Fibroblast of mammary gland (primary cell): Measurements from ENCODE around the gene HEATR5B.

Source experiments
- DNase-seq: peaks from one replicate; pipeline ENCODE4 v3.0.0-alpha.2; 2010; ENCODE audit warnings: low read depth
- H3K4me3 ChIP-seq: 2 replicates; pipeline ENCODE4 v1.5.1; 2011; ENCODE audit warnings: low read depth, mild to moderate bottlenecking, low read length, moderate library complexity; ENCODE audit not compliant: control insufficient read depth
- TF ChIP-seq, protein P1 (sequence below): conservative IDR thresholded peaks from 2 replicates; pipeline ENCODE4 v1.5.1; 2011; ENCODE audit warnings: low read depth, low read length, inconsistent platforms; ENCODE audit not compliant: control insufficient read depth, insufficient read depth

The HEATR5B gene

DNA sequence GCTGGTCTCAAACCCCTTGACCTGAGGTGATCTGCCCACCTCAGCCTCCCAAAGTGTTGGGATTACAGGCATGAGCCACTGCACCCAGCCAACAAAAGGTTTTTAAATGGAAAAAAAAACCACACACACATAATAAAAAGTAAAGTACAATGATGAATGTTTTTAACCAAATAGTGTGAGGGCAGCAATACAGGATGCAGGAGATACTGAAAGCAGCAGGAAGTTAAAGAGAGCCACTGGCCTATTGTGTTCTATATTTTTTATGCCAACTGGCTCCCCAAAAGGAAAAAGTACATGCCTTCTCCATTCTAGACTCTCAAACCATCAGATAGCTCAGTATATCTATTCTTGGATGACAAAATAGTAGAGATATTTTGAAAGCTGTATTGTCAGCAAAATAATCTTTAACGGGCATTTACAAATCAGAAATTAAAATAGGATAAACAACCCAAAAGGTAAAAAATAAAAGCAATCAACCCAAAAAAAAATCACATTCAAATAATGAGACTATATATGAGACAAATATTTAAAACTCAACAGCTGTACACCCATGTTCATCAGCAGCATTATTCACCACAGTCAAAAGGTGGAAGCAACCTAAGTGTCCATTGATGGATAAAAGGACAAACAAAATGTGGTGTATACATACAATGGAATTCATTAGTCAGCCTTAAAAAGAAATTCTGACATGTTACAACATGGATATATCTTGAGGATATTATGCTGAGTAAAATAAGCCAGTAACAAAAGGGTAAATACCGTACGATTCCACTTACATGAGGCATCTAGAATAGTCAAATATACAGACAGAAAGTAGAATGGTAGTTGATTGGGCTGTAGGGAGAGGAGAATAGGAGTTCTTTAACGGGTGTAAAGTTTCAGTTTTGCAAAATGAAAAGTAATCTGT, 26.4 kb upstream of the HEATR5B start:
- no peak overlapping the region for H3K4me3 ChIP-seq
- TF ChIP-seq, protein P1, sequence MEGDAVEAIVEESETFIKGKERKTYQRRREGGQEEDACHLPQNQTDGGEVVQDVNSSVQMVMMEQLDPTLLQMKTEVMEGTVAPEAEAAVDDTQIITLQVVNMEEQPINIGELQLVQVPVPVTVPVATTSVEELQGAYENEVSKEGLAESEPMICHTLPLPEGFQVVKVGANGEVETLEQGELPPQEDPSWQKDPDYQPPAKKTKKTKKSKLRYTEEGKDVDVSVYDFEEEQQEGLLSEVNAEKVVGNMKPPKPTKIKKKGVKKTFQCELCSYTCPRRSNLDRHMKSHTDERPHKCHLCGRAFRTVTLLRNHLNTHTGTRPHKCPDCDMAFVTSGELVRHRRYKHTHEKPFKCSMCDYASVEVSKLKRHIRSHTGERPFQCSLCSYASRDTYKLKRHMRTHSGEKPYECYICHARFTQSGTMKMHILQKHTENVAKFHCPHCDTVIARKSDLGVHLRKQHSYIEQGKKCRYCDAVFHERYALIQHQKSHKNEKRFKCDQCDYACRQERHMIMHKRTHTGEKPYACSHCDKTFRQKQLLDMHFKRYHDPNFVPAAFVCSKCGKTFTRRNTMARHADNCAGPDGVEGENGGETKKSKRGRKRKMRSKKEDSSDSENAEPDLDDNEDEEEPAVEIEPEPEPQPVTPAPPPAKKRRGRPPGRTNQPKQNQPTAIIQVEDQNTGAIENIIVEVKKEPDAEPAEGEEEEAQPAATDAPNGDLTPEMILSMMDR = no peak

DNA sequence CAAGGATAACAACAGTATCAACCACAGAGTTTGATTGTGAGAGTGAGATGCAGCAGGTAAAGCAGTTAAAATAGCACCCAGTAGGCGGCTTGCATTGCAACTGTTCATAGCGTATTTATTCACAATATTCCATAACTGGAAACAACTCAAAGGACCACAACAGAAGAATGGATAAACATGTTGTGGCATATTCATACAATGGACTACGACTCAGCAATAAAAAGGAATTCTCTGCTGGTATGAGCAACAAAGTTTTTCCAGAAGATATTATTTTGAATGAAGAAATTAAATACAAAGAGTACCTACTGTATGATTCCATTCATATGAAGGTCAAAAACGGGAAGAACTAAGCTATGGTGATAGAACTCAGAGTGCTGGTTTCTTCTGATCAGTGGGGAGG, 25.4 kb upstream of the HEATR5B start:
- no peak for DNase-seq
- TF ChIP-seq, protein P1 = no peak
- no peak overlapping the region for H3K4me3 ChIP-seq

More for the DNA sequence above, 26.4 kb upstream of the HEATR5B start:
- DNase-seq = no peak

DNA sequence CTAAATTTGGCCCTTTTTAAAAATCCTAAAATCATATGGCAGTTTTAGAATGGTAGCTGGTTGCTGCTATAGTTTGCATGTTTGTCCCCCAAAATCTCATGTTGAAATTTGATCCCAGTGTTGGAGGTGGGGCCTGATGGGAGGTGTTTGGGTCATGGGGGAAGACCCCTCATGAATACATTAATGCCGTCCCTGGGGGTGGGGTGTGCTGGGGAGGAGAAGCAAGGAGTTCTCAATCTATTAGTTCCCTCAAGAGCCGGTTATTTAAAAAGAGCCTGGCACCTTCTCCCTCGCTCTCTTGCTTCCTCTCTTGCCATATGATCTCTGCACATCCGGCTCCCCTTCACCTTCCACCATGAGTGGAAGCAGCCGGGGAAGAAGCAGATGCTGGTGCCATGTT, 21.0 kb upstream of the HEATR5B start:
- TF ChIP-seq, protein P1 = no peak

DNA sequence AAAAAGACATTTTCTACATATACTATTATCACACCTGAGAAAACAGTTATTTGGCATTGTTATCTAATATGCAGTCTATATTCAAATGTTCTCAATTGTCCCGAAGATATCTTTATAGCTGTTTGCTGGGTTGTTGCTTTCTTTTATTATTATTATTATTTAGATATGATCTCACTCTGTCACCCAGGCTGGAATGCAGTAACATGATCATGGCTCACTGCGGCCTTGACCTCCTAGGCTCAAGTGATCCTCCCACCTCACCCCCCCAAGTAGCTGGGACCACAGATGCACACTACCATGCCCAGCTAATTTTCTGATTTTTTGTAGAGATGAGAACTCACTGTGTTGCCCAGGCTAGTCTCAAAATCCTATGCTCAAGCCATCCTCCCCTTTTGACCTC, 20.0 kb upstream of the HEATR5B start:
- DNase-seq = no peak
- TF ChIP-seq, protein P1 = no peak
- H3K4me3 ChIP-seq = no peak overlapping the region

More for the DNA sequence above, 21.0 kb upstream of the HEATR5B start:
- no peak for DNase-seq
- no peak overlapping the region for H3K4me3 ChIP-seq

DNA sequence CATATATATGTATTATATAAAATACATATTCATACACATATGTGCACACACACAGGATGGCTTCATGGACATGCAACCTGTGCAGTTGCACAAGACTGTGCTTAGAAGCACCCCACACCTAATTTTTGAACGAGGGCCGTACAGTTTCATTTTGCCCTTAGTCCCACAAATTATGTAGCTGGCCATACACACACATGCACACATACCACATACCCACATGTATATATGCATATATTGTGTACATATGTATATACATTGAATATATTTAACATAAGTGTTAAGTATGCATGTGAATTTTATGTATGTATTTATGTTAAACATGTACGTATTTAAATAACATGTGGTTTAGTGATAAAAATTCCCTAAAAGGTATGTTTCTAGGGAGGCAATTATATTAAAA, 18.4 kb upstream of the HEATR5B start:
- no peak overlapping the region for H3K4me3 ChIP-seq
- no peak for DNase-seq
- TF ChIP-seq, protein P1 = no peak

DNA sequence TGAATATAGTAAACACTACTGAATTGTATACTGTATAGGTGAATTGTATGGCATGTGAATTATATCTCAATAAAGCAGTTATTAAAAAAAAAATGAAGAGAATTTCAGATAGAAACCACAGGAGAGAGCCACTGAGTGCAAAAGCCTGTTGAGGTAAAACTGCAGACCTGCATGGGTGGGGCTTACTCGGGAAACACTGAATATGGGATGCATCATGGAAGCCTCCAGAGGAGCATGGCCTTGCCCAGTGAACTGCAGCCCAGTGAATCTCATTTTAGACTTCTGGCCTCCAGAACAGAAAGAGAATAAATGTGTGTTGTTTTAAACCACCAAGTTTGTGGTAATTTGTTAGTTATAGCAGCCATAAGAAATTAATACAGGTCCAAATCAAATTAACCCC, 15.9 kb upstream of the HEATR5B start:
- no peak for DNase-seq
- TF ChIP-seq, protein P1 = no peak
- no peak overlapping the region for H3K4me3 ChIP-seq
